Activated CD8-positive, alpha-beta memory T cell treated with anti-CD3 and anti-CD28 coated beads for 1 hour (primary cell): ENCODE results near the gene ZBTB7C.
"Not testable (repeated sequence)": the region's sequence is repeated elsewhere in the genome, so short reads cannot be mapped to it uniquely, and the experiment has no call there.

Source experiments
- DNase-seq, 2 donors: peaks; one replicate each; pipeline ENCODE4 v3.0.0-alpha.2; 2020; ENCODE audit warnings: low read depth in 1 of 2; ENCODE audit errors: extremely low read depth in 1 of 2

The ZBTB7C gene

DNA sequence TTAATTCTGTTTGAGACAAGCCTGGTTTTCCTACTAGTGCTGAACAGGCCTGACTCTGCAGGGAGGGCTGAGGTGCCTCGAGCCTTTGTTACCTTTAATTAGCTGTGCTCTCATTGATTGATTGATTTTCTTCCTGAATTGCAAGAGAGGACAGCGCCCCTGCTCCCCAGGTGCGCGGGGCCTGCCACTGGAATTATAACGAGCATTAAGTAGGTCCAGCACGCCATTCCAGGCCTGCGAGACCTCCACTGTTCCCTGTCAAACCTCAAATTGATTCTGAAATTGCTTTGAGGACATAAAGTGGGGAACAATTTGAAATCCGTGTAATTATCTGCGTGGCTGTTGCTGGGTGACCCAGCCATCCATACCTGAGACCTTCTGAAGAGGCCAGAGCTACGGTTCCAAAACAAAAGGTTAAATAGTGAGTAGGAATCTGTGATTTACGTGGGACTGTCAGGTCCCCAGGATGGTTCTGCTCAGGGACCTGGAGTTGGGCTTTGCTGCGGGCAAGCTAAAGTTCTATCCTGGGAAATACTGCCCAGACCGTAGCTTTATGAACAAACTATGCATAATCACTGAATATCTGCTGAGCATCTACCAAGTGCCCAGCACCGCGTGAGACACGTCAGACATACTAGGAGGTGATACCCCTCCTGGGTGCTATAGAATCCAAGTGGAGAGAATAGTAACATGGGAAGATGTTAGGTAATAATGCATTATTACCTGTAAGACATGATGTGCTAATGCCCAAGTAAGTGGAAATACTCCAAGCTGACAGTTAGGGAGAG lies 104.1 kb downstream of the ZBTB7C start:
- DNase-seq, result no peak

DNA sequence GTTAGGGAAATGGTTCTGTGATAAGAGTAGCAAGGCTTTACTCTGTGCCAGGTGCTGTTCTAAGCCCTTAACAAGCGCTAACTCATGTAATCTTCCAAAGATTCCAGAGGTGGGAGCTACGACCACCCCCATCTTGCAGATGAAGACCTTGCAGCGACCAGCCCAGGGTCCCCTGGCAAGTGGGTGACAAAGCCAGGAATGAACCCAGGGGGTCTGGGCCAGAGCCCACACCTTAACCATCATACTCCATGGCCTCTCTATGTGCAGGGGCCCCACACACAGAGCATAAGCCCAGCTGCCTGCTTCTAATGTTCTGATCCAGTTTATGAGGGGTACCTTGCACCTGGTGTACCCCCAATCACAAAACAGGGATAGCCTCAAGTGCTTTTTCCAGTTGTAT lies 105.3 kb downstream of the ZBTB7C start:
- DNase-seq, result no peak

DNA sequence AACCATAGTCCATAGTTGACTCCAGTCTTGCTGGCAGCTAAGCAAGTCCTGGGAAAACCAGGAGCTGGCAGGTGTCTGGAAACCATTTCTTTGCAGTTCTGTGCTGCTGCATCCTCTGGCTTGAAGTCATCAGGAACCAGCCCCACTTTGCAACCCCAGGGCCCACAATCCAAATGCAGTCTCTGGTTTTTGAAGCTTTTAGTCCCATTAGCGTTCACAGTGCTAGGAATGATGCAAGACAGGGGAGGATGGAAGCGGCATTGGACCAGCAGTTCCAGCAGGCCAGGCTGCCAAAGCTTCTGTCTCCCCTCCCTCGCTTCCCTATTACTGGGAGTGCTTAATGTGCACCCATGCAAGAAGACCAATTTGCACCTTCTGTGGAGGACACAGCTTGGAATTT lies 106.4 kb downstream of the ZBTB7C start:
- DNase-seq, result no peak

DNA sequence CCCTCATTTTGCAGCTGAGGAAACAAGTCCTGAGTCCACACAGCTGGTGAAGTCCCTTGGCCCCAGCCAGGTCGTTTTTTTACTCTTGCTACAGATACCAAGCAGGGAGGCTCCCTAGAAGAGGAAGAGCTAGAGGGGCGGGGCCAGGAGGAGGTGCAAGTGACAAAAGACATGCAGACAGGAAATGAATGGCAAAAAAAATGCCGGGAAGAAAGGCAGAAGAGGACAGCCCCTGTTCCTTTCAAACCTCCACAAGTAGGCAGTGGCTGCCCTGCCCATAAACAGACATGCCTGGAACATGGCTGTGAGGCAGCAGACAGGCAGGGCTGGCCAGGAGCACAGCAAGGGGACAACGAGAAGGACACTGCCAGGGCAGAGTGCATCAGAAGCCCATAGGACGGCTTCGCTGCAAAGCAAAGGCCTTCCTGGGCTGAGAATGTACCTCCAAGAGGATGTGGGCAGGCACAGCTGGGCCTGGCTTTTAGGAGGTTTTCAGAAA lies 108.7 kb downstream of the ZBTB7C start:
- DNase-seq, result no peak

DNA sequence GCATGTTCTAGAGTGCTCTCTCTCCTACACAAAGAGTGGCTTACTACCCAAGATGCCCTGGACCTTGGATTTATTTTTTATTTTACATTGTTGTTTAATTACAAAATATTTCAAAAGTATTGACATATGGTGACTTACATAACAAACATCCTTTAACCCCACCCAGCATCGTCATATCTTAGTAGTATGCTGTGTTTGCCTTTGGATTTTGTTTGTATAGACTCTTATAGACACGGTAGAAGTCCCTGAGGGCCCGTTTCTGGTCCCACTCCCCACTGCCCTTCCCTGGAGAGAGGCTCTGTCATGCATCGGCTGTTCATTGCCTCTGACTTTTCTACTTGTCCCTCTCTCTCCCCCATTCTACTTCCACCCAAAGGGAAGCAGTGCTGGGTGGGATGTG lies 112.0 kb downstream of the ZBTB7C start:
- DNase-seq, result no peak

DNA sequence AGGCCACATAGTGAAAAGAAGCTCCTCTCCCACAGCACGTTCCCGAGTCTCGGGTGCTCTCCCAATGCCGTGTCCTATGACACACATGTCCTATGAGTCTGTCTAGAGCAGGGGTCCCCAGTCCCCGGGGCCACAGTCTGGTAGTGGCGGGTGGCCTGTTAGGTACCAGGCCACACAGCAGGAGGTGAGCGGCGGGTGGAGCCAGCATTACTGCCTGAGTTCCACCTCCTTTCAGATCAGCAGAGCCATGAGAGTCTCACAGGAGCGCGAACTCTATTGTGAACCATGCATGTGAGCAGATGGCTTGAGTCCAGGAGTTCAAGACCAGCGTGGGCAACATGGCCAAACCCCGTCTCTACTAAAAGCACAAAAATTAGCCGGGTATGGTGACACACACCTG lies 112.6 kb downstream of the ZBTB7C start:
- DNase-seq, result no peak

DNA sequence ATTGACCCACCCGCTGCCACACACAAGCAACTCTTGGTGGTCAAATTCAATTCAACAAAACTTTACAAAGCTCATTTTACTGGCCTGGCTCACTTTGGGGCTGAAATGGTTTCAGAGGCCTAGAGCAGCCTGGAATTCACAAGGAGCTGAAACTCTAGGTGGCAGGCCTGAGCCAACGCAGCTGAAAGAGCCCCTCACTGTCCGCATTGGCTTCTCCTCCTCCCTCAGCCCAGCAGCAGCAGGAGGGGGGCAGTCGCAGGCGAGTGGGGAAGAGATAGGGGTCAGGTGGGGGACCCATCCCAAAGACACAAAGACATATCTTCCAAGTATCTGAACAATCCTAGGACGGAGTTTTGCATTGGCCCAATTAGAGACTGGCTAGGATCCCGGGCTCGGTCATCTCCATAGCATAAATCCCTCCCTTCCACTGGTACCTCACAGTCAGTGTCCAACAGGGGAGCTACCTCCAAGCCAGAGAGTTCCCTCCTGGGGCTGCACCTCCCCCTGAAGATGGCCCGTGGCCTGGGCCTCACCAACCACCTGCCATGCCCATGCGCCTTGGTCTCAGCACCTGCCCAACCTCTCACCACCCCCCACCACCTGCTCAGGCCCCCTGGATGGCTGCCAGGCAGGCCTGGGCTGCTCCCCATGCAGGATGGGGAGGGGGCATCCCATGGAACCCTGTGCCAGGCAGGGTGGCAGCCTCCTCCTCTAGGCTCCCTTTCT lies 113.4 kb downstream of the ZBTB7C start:
- DNase-seq, result no peak

DNA sequence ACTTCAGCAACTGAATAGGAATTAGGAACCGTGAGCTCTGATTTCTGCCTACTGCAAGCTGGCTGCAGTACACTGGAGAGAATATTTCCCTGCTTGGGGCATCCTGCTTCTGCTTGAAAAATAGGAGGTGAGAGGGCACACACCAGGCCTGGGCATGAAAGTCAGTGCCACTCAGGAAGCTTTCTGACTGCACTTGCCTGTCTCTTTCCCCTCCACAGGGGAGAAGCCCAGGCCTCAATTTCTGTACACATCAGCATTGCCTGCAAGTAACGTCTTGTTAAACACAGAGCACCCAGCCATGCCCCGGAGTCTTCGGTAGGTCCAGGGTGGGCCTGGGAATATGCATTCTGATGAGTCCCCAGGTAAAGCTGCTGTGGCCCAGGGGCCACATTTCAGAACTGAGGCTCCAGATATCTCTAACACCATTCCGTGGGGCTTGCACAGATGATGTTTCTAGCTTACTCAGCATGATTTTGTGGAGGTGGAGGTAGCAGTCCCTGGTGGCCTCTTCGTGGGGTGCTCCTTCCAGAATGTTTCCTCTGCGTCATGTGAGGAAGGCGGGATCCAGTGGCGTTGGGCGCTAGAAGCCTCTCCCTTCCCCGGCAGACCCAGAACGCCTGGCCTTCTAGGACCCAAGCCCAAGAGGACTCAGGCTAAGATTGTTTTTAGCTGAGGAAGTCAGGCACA lies 114.1 kb downstream of the ZBTB7C start:
- no peak for DNase-seq

DNA sequence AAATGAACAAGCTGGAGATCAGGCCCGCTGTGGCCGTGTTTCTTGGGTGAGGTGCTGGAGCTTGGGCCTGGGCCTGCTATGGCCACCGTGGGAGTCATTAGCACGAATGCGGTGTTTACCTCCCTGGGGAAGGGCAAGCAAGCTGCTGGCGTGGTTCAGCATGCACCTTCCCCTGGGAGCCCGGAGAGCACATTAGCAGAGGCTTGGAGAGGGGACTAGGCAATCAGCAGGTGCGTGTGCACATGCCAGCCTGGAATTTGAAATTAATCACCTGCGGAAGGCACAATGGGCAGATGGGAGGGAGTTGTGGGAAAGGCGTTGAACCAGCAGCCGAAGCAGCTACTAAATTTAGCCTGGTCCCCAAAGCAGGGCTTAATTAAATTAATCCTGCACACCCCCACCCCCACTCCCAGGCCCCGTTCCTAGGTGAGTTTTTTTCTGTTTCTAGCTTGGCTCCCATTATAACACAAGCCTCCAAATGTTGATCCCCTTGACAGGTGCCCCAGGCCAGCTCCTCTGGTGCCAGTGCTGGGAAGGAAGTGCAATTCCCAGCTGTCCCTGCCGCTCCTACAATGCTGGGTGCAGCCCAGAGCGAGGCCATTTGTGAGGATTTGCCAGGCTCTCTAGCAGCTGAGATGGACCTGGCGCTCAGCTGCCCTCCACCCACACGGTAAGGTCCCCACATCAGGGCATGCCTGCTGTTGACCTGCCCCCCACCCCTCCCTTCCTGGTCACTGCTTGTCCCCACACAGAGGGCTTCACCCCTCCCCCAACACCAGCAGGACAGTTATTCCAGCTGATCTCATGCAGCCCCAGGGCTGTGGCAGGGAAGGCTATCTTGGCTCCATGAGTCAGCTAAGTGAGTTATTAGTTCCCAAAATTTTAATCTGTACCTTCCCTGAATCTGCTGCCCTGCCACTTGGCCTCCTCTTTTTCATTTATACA lies 115.0 kb downstream of the ZBTB7C start:
- no peak for DNase-seq

DNA sequence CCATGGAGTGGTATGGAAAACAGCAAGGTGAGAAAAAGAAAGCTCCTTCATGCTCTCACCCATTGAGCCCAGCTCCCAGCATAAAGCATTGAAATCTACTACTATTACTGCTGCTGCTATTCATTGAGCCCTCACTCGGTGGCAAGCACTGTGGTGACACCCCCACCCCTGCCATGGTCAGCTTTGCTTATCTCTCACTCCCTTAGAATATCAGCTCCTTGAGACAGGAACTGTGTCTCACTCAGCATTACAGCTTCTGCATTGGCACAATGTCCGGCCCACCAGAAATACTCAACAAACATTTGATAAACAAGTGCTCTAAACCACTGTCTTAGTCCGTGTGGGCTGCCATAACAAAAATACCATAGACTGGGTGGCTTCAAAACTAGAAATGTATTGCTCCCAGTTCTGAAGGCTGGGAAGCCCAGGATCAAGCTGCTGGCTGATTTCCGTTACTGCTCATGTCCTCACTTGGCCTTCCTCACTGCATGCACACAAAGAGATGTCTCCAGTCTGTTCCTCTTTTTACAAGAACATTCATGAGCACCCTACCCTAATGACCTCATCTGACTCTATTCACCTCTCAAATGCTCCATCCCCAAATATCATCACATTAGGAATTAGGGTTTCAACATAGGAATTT lies 116.3 kb downstream of the ZBTB7C start:
- DNase-seq, result no peak

DNA sequence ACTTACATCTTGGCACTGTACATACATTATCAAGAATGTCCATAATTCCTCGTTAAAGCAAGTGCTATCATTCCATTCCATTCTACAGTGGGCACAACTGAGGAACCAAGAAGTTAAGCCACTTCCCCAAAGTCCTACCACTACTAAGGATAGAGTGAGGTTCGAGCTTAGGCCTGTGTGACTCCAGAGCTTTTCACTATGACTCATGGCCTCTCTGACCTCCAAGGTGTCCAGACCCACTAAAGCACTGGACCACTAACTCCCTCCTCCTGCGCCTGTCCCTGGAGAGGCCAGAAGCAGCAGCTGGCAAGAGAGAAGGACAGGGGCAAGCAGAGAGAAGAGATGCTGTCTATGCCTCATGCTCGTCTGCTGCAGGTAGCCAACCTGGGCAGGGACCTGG lies 117.0 kb downstream of the ZBTB7C start:
- no peak for DNase-seq

DNA sequence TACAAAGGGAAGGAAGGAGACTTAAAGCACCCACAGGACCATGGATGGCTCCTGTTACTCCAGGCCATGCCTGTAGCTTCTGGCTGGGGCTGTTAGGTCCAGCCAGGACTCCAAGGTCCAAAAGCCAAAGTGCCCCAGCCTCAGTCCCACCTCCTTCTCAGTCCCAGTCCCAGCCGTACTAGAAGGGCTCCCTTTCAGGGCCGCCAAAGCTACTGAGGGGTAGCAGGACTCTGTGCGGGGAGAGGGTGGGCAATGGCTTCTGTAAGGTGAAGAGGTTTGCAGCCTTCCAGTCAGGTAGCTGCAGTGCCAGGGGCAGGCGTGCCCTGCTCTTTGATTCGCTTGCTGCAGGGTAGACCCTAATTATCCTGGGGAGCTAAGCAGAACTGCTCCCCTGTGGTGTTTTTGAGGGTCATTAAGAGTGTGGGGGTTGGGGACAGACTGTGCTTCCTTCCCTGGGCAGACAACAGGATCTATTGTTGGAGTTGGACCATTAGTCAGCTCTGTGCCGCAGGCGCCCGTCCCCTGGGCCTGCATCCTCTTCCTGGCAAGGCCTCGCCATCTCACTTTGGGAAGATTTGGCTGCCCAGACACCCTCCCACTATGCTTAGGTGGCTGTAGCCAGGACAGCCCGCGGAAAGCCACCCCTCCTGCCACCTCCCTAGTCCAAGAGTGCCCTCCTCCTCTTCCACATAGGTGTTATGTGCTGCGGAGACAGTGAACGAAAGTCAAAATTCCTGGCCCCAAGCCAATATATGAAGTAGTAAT lies 118.8 kb downstream of the ZBTB7C start:
- no peak for DNase-seq

DNA sequence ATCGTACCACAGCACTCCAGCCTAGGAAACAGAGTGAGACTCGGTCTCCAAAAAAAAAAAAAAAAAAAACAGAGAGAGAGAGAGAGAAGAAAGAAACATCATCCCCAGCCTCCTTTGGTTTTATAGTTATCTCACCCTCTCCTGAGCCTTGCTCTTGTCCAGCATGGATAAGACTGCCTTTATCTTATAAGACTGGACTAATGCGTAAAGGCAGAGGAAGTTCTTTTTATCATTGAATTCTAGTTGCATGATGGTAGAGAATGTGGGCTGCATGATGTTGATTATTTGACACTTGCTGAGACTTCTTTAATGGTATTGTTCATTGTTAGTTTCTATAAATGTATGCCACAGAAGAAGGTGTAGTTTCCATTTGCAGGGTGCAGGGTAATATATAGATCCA lies 124.4 kb downstream of the ZBTB7C start:
- DNase-seq, result no peak

DNA sequence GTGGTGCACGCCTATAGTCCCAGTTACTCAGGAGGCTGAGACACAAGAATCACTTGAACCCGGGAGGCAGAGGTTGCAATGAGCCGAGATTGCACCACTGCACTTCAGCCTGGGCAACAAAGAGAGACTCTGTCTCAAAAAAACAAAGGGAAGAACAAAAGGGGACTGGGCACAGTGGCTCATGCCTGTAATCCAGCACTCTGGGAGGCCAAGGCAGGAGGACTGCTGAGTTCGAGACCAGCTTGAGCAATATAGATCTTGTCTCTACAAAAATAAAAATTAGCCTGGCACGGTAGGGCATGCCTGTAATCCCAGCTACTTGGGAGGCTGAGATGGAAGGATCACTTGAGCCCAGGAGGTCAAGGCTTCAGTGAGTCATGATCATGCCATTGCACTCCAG lies 125.2 kb downstream of the ZBTB7C start:
- not testable (repeated sequence) for DNase-seq

DNA sequence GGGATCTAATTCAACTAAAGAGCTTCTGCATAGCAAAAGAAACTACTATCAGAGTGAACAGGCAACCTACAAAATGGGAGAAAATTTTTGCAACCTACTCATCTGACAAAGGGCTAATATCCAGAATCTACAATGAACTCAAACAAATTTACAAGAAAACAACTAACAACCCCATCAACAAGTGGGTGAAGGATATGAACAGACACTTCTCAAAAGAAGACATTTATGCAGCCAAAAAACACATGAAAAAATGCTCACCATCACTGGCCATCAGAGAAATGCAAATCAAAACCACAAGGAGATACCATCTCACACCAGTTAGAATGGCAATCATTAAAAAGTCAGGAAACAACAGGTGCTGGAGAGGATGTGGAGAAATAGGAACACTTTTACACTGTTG lies 127.7 kb downstream of the ZBTB7C start:
- not testable (repeated sequence) for DNase-seq

DNA sequence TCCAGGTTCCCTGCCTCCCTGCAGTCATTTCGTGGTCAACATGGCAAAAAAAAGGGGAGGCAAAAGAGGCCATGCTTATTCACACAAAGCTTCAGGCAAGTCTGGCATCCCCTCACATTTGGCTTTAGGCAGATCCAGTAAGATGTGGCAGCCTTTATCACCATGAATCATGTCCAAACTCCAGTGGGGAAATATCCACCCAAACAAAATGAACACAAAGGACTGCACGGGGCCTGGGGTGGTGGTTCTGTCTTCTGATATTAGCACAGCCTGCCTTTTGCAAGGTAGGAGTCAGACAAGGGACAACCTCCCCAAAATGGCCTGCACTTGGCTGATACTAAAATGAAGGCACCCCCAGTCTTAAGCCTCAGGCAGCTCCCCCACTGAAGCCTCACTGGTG lies 129.9 kb downstream of the ZBTB7C start:
- DNase-seq, result no peak

DNA sequence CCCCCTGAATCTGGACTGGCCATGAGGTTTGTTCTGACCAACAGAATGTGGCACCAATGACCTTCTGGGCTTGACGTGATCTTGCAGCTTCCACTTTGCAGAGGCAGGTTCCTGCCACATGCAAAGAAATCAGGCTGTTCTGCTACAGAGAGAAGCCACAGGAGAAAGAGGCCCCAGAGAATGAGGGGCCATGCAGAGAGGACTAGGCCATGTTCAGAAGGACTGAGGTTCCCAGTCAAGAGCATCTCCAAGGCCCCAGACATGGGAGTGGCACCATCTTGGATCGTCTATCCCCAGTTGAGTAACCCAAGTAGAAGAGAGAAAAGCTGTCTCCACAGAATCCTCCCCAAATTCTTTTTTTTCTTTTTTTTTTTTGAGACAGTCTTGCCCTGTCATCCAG lies 131.1 kb downstream of the ZBTB7C start:
- no peak for DNase-seq

DNA sequence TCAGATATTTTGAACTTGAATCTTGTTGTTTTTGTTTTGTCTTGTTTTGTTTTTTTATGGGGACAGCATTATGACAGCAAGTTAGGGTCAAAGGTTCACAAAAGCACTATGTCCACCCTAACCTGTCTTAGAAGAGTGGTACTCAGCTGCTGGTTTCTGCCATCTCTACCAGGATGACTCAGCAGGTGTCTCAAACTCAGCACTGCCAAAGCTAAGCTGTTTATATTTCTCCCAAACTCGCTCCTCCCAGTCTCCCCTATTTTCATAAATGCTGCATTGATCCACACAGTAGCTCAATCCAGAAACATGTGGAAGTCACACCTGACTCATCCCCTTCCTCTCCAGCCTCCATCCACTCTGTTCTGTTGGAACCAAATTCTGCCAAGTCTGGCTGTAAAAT lies 134.9 kb downstream of the ZBTB7C start:
- no peak for DNase-seq

DNA sequence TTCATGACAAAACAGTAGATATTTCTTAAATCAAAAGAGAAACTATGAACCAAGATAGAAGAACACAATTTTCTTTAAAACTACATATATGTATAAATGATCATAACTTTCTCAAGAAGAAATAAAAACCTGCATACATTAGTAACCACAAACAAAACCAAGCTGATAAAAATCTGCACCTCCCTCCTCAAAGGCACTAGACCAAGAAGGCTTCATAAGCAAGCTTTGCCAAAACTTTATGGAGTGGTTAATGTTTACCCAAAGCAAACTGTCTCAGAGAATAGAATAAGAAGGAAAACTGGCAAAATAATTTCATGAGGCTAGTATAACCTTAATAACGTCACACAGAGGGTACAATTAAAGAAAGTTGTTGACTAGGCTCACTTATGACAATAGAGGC lies 138.3 kb downstream of the ZBTB7C start:
- no peak for DNase-seq
